ENCODE data around the gene GNG7.
"Not testable (repeated sequence)": the region's sequence is repeated elsewhere in the genome, so short reads cannot be mapped to it uniquely, and the experiment has no call there.

Gene GNG7

GRCh38 chr19:2533686-2534422, 168.6 kb downstream of the GNG7 start:
- no peak for TF ChIP-seq EZH2phosphoT487 (IDR thresholded peaks at IDR 0.05; ENCODE audit: borderline replicate concordance)
- TF ChIP-seq, protein P1, sequence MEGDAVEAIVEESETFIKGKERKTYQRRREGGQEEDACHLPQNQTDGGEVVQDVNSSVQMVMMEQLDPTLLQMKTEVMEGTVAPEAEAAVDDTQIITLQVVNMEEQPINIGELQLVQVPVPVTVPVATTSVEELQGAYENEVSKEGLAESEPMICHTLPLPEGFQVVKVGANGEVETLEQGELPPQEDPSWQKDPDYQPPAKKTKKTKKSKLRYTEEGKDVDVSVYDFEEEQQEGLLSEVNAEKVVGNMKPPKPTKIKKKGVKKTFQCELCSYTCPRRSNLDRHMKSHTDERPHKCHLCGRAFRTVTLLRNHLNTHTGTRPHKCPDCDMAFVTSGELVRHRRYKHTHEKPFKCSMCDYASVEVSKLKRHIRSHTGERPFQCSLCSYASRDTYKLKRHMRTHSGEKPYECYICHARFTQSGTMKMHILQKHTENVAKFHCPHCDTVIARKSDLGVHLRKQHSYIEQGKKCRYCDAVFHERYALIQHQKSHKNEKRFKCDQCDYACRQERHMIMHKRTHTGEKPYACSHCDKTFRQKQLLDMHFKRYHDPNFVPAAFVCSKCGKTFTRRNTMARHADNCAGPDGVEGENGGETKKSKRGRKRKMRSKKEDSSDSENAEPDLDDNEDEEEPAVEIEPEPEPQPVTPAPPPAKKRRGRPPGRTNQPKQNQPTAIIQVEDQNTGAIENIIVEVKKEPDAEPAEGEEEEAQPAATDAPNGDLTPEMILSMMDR (conservative IDR thresholded peaks at IDR 0.05; ENCODE audit: low read length): no peak
- H3K4me1 ChIP-seq (ENCODE audit: insufficient read depth, low read length, poor library complexity, severe bottlenecking): no peaks in the 10 kb centered on the region
- H3K4me2 ChIP-seq (ENCODE audit: low read depth, low read length, poor library complexity, severe bottlenecking): no peak overlapping the region
- peak overlapping the region; percentile 1; the same call in 1 of the 2 replicates for H2AFZ ChIP-seq (ENCODE audit: low read length)
- no peaks in the 10 kb centered on the region for H3K27me3 ChIP-seq (ENCODE audit: insufficient read depth, low read length, poor library complexity, severe bottlenecking)
- H3F3A ChIP-seq (ENCODE audit: low read depth): no peaks in the 10 kb centered on the region; the same call in 1 of the 2 replicates
- H3K9me2 ChIP-seq (replicated peaks; ENCODE audit: low read depth, low read length): no peaks in the 10 kb centered on the region
- no peaks in the 10 kb centered on the region for H4K20me1 ChIP-seq (ENCODE audit: insufficient read depth, low read length, poor library complexity, severe bottlenecking)
- H3K79me2 ChIP-seq (ENCODE audit: insufficient read depth, low read length): no peaks in the 10 kb centered on the region
- H3K9me3 ChIP-seq (ENCODE audit: insufficient read depth, low read depth, low read length): no peaks in the 10 kb centered on the region; the same call in 1 of the 2 replicates
- H3K9ac ChIP-seq (ENCODE audit: low read depth, low read length, poor library complexity, severe bottlenecking): no peak overlapping the region
- no peaks in the 10 kb centered on the region for H3K36me3 ChIP-seq (ENCODE audit: insufficient read depth, low read length)
- H3K4me3 ChIP-seq (ENCODE audit: low read length, poor library complexity, severe bottlenecking): no peak overlapping the region

GRCh38 chr19:2533072-2533425, 169.4 kb downstream of the GNG7 start:
- no peak overlapping the region for H2AFZ ChIP-seq (ENCODE audit: low read length)
- no peaks in the 10 kb centered on the region for H4K20me1 ChIP-seq (ENCODE audit: insufficient read depth, low read length, poor library complexity, severe bottlenecking)
- H3K4me1 ChIP-seq (ENCODE audit: insufficient read depth, low read length, poor library complexity, severe bottlenecking): no peaks in the 10 kb centered on the region
- no peaks in the 10 kb centered on the region for H3K9me2 ChIP-seq (replicated peaks; ENCODE audit: low read depth, low read length)
- H3K79me2 ChIP-seq (ENCODE audit: insufficient read depth, low read length): no peaks in the 10 kb centered on the region
- H3K4me3 ChIP-seq (ENCODE audit: low read length, poor library complexity, severe bottlenecking): no peak overlapping the region
- H3K9me3 ChIP-seq (ENCODE audit: insufficient read depth, low read depth, low read length): no peaks in the 10 kb centered on the region; the same call in 1 of the 2 replicates
- no peak overlapping the region for H3K9ac ChIP-seq (ENCODE audit: low read depth, low read length, poor library complexity, severe bottlenecking)
- H3K27me3 ChIP-seq (ENCODE audit: insufficient read depth, low read length, poor library complexity, severe bottlenecking): no peaks in the 10 kb centered on the region
- H3F3A ChIP-seq (ENCODE audit: low read depth): no peaks in the 10 kb centered on the region; the same call in 1 of the 2 replicates
- TF ChIP-seq, protein P1 (conservative IDR thresholded peaks at IDR 0.05; ENCODE audit: low read length): no peak
- no peak for TF ChIP-seq EZH2phosphoT487 (IDR thresholded peaks at IDR 0.05; ENCODE audit: borderline replicate concordance)
- H3K4me2 ChIP-seq (ENCODE audit: low read depth, low read length, poor library complexity, severe bottlenecking): no peak overlapping the region
- no peaks in the 10 kb centered on the region for H3K36me3 ChIP-seq (ENCODE audit: insufficient read depth, low read length)

- Histone ChIP-seq H3K9ac (ENCODE audit: low read depth, low read length, poor library complexity, severe bottlenecking) (no peak overlapping the region), H4K20me1 (ENCODE audit: insufficient read depth, low read length, poor library complexity, severe bottlenecking) (no peaks in the 10 kb centered on the region), H3F3A (ENCODE audit: low read depth) (no peaks in the 10 kb centered on the region; the same call in 1 of the 2 replicates), H2AFZ (ENCODE audit: low read length) (no peak overlapping the region), H3K27me3 (ENCODE audit: insufficient read depth, low read length, poor library complexity, severe bottlenecking) (no peaks in the 10 kb centered on the region), H3K9me2 (replicated peaks; ENCODE audit: low read depth, low read length) (no peaks in the 10 kb centered on the region), H3K4me1 (ENCODE audit: insufficient read depth, low read length, poor library complexity, severe bottlenecking) (no peaks in the 10 kb centered on the region), H3K36me3 (ENCODE audit: insufficient read depth, low read length) (no peaks in the 10 kb centered on the region), H3K79me2 (ENCODE audit: insufficient read depth, low read length) (no peaks in the 10 kb centered on the region), H3K4me2 (ENCODE audit: low read depth, low read length, poor library complexity, severe bottlenecking) (no peak overlapping the region), H3K4me3 (ENCODE audit: low read length, poor library complexity, severe bottlenecking) (no peak overlapping the region), H3K9me3 (ENCODE audit: insufficient read depth, low read depth, low read length) (no peaks in the 10 kb centered on the region; the same call in 1 of the 2 replicates)
- TF ChIP-seq EZH2phosphoT487 (IDR thresholded peaks at IDR 0.05; ENCODE audit: borderline replicate concordance): no peak
- TF ChIP-seq, protein P1 (conservative IDR thresholded peaks at IDR 0.05; ENCODE audit: low read length): no peak
Observed at GRCh38 chr19:2532252-2533071, 170.0 kb downstream of the GNG7 start.

DNA sequence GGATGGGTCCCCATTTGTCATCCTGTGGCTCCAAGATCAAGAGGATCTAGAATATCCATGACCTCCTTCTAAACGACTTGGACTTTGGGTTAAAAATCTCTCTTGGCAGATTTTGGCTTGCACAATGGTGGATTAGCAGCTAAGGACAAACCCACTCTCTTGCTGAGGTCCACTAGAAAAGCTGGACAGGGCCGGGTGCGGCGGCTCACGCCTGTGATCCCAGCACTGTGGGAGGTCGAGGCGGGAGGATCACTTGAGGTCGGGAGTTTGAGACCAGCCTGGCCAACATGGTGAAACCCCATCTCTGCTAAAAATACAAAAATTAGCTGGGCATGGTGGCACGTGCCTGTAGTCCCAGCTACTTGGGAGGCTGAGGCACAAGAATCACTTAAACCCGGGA, 172.6 kb downstream of the GNG7 start:
- not testable (repeated sequence) for H3K4me1 ChIP-seq (ENCODE audit: insufficient read depth, low read length, poor library complexity, severe bottlenecking); H3K27me3 ChIP-seq (ENCODE audit: insufficient read depth, low read length, poor library complexity, severe bottlenecking); H3K9me3 ChIP-seq (ENCODE audit: insufficient read depth, low read depth, low read length); H3K4me2 ChIP-seq (ENCODE audit: low read depth, low read length, poor library complexity, severe bottlenecking); H3F3A ChIP-seq (ENCODE audit: low read depth); H3K36me3 ChIP-seq (ENCODE audit: insufficient read depth, low read length); H4K20me1 ChIP-seq (ENCODE audit: insufficient read depth, low read length, poor library complexity, severe bottlenecking); H3K9ac ChIP-seq (ENCODE audit: low read depth, low read length, poor library complexity, severe bottlenecking); H3K9me2 ChIP-seq (replicated peaks; ENCODE audit: low read depth, low read length); H3K4me3 ChIP-seq (ENCODE audit: low read length, poor library complexity, severe bottlenecking); H2AFZ ChIP-seq (ENCODE audit: low read length); H3K79me2 ChIP-seq (ENCODE audit: insufficient read depth, low read length)
